Measurements from ENCODE around the gene HSPB8.

HSPB8 gene

DNA sequence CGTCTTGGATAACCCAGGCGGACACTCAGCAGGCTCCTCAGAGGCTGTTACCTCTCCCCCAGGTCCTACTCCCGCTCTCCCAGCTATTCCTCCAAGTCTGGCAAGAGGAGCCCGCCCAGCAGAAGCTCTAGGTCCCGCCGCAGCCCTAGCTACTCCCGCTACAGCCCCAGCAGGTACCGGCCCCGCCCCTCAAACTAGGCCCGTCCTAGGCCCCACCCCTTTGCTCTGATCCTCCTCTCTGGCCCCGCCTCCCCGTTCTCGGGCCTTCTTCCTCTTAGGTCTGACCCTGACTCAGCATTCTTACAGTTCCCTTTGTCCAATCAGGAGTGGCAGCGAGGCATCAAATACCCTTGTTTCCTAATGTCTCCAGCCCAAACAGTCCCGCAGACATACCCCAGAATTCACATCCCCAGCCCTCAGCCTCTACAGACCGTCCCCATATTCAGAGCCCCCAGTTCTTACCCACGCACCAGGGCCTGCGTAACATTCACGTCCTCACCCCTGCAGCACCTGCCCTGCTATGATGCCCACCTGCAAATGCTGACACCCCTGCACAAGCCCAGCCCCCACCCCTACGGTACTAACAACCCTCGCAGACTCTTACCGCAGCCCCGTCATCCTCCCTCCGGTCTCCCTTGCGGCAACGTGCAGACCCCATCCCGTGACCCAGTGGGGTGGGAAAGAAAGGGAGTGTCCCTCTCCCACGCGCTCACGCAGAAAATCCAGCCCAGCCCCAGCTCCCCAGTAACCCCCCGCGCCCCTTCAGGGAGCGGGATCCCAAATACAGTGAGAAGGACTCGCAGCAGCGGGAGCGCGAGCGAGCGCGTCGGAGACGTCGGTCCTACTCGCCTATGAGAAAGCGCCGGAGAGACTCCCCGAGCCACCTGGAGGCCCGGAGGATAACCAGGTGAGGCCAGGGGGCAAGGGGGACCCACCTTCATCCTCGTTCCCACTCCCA lies 25.0 kb upstream of the HSPB8 start:
- no peak overlapping the region for H3K4me3 ChIP-seq (ENCODE audit: low read length)
- H3K27me3 ChIP-seq (replicated peaks; ENCODE audit: control insufficient read depth, insufficient read depth, low read length): peaks cover 12% of the 10 kb centered on the region
- no peak for DNase-seq (ENCODE audit: low read depth)

GRCh38 chr12:119154435-119154818 lies 24.3 kb upstream of the HSPB8 start:
- Histone ChIP-seq H3K27me3 (replicated peaks; ENCODE audit: control insufficient read depth, insufficient read depth, low read length) (peaks cover 16% of the 10 kb centered on the region), H3K4me3 (ENCODE audit: low read length) (no peak overlapping the region), H3K36me3 (ENCODE audit: control insufficient read depth, insufficient read depth, low read length, severe bottlenecking) (no peaks in the 10 kb centered on the region), H3K9me3 (ENCODE audit: control insufficient read depth, low read length) (peaks cover 12% of the 10 kb centered on the region), H3K9ac (ENCODE audit: low read length) (no peak overlapping the region), H3K4me1 (ENCODE audit: control insufficient read depth, insufficient read depth, low read length) (no peaks in the 10 kb centered on the region)
- no peak for DNase-seq (ENCODE audit: low read depth)

More for the DNA sequence above, 25.0 kb upstream of the HSPB8 start:
- H3K4me1 ChIP-seq (ENCODE audit: control insufficient read depth, insufficient read depth, low read length): no peaks in the 10 kb centered on the region
- no peak overlapping the region for H3K9ac ChIP-seq (ENCODE audit: low read length)
- H3K36me3 ChIP-seq (ENCODE audit: control insufficient read depth, insufficient read depth, low read length, severe bottlenecking): no peaks in the 10 kb centered on the region
- H3K9me3 ChIP-seq (ENCODE audit: control insufficient read depth, low read length): peaks cover 12% of the 10 kb centered on the region

- Histone ChIP-seq H3K9me3 (ENCODE audit: control insufficient read depth, low read length) (peaks cover 5% of the 10 kb centered on the region), H3K4me3 (ENCODE audit: low read length) (no peak overlapping the region), H3K27me3 (replicated peaks; ENCODE audit: control insufficient read depth, insufficient read depth, low read length) (peaks cover 18% of the 10 kb centered on the region), H3K36me3 (ENCODE audit: control insufficient read depth, insufficient read depth, low read length, severe bottlenecking) (no peaks in the 10 kb centered on the region), H3K9ac (ENCODE audit: low read length) (no peak overlapping the region), H3K4me1 (ENCODE audit: control insufficient read depth, insufficient read depth, low read length) (no peaks in the 10 kb centered on the region)
- DNase-seq (ENCODE audit: low read depth): no peak
These were observed 22.2 kb upstream of the HSPB8 start for GRCh38 chr12:119156401-119157044.

DNA sequence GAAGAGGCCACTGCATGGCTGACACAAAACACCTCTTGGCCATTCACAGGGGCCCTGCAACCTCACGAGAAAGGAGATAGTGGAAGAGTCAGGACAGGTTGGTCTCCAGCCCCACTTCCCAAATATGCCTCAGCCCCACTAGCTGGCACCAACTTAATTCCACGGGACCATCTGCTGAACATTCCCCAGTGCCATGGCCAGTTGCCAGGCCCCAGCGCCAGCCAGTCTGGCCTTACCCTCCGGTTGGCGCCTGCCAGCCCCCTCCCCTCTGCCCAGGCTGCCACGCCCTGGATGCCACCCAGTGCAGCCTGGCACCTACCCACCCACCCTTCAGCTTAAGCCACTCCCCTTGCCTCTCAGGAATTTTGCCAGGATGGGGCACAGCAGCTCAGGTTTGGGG lies 21.2 kb upstream of the HSPB8 start:
- Histone ChIP-seq H3K9me3 (ENCODE audit: control insufficient read depth, low read length) (no peaks in the 10 kb centered on the region), H3K36me3 (ENCODE audit: control insufficient read depth, insufficient read depth, low read length, severe bottlenecking) (no peaks in the 10 kb centered on the region), H3K27me3 (replicated peaks; ENCODE audit: control insufficient read depth, insufficient read depth, low read length) (peaks cover 23% of the 10 kb centered on the region), H3K4me1 (ENCODE audit: control insufficient read depth, insufficient read depth, low read length) (no peaks in the 10 kb centered on the region), H3K9ac (ENCODE audit: low read length) (no peak overlapping the region), H3K4me3 (ENCODE audit: low read length) (no peak overlapping the region)
- DNase-seq (ENCODE audit: low read depth): no peak

DNA sequence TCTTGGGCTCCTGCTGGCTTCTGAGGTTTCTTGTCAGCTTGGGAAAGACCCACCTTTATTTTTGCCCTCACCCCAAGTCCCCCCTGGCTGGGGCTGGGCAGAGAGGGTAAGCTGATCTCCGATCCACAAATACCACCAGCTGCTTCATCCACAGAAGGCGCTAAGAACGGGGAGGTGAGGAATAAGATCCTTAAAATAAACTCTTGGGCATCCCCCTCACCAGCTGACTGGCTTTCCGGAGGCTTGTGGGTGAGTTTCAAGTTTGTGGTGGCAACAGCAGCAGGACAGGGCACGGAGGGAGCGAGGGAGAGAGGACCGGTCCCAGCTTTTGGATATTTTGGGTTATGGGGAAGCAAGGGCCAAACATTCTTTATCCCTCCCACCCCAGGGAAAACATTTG lies 20.8 kb upstream of the HSPB8 start:
- no peak for DNase-seq (ENCODE audit: low read depth)
- no peak overlapping the region for H3K9ac ChIP-seq (ENCODE audit: low read length)
- no peaks in the 10 kb centered on the region for H3K9me3 ChIP-seq (ENCODE audit: control insufficient read depth, low read length)
- H3K4me3 ChIP-seq (ENCODE audit: low read length): no peak overlapping the region
- no peaks in the 10 kb centered on the region for H3K36me3 ChIP-seq (ENCODE audit: control insufficient read depth, insufficient read depth, low read length, severe bottlenecking)
- no peaks in the 10 kb centered on the region for H3K4me1 ChIP-seq (ENCODE audit: control insufficient read depth, insufficient read depth, low read length)
- H3K27me3 ChIP-seq (replicated peaks; ENCODE audit: control insufficient read depth, insufficient read depth, low read length): peaks cover 20% of the 10 kb centered on the region

DNA sequence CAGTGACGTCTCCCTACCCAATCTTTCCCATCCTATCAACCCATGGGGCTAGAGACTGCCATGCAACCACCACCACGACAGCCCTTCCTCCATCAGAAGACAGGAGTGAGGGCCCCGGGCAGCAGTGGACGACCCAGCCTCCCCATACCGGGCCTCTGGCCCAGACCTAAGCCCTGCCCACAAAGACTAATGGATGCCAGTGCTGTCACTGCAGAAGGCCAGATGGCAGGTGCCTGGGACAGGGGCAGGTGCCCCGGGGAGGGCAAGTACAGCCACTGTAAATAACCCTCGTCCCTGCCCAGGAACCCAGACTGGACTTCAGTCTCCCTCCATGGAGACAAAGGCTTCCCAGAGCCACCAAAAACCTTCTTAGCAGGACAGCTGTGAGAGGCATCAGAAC lies 20.3 kb upstream of the HSPB8 start:
- Histone ChIP-seq H3K36me3 (ENCODE audit: control insufficient read depth, insufficient read depth, low read length, severe bottlenecking) (no peaks in the 10 kb centered on the region), H3K27me3 (replicated peaks; ENCODE audit: control insufficient read depth, insufficient read depth, low read length) (peaks cover 16% of the 10 kb centered on the region), H3K4me3 (ENCODE audit: low read length) (no peak overlapping the region), H3K9me3 (ENCODE audit: control insufficient read depth, low read length) (no peaks in the 10 kb centered on the region), H3K9ac (ENCODE audit: low read length) (no peak overlapping the region), H3K4me1 (ENCODE audit: control insufficient read depth, insufficient read depth, low read length) (no peaks in the 10 kb centered on the region)
- DNase-seq (ENCODE audit: low read depth): no peak

DNA sequence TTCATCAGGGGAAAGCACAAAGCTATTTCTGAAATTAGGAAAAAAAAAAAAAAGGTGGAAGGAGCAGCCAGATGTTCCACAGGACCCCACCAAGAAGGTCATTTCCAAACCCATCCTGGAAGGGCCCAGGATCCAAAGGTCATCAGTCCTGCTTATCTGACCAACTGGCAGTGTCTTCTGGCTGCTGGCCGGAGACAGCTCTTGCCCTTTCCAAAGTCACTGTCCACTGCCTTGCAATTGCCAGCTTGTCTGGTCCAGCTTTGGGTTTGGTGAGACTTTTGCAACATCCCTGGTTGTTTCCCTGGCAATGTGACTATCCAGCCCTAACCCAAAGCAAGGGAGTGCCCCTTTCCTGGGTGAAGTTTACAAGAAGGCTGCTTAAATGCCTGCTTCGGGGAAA lies 18.9 kb upstream of the HSPB8 start:
- Histone ChIP-seq H3K9me3 (ENCODE audit: control insufficient read depth, low read length) (no peaks in the 10 kb centered on the region), H3K9ac (ENCODE audit: low read length) (no peak overlapping the region), H3K27me3 (replicated peaks; ENCODE audit: control insufficient read depth, insufficient read depth, low read length) (peaks cover 16% of the 10 kb centered on the region), H3K36me3 (ENCODE audit: control insufficient read depth, insufficient read depth, low read length, severe bottlenecking) (no peaks in the 10 kb centered on the region), H3K4me1 (ENCODE audit: control insufficient read depth, insufficient read depth, low read length) (no peaks in the 10 kb centered on the region), H3K4me3 (ENCODE audit: low read length) (no peak overlapping the region)
- DNase-seq (ENCODE audit: low read depth): no peak

GRCh38 chr12:119167902-119168301 lies 10.8 kb upstream of the HSPB8 start:
- no peak for DNase-seq (ENCODE audit: low read depth)
- Histone ChIP-seq H3K9me3 (ENCODE audit: control insufficient read depth, low read length) (peaks cover 8% of the 10 kb centered on the region), H3K36me3 (ENCODE audit: control insufficient read depth, insufficient read depth, low read length, severe bottlenecking) (no peaks in the 10 kb centered on the region), H3K9ac (ENCODE audit: low read length) (no peak overlapping the region), H3K27me3 (replicated peaks; ENCODE audit: control insufficient read depth, insufficient read depth, low read length) (peaks cover 24% of the 10 kb centered on the region), H3K4me3 (ENCODE audit: low read length) (no peak overlapping the region), H3K4me1 (ENCODE audit: control insufficient read depth, insufficient read depth, low read length) (no peaks in the 10 kb centered on the region)

DNA sequence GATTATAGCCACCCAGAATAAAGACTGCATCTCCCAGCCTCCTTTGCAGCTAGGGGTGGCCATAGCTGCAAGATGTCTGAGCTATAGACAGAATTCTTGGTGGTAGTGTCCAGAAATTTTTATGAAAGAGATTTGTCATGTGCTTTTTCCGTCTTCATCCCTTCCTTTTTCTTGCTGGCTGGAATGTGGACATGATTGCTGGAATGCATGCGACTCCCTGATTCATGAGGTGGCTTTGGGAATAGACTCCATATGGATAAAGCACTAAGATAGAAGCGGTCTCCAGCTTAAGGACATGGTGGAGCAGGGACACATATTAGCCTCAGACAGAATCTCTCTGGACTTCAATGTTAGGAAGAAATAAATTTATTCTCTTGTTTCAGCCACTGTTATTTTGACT lies 10.0 kb upstream of the HSPB8 start:
- Histone ChIP-seq H3K4me1 (ENCODE audit: control insufficient read depth, insufficient read depth, low read length) (no peaks in the 10 kb centered on the region), H3K36me3 (ENCODE audit: control insufficient read depth, insufficient read depth, low read length, severe bottlenecking) (no peaks in the 10 kb centered on the region), H3K9me3 (ENCODE audit: control insufficient read depth, low read length) (peaks cover 8% of the 10 kb centered on the region), H3K9ac (ENCODE audit: low read length) (no peak overlapping the region), H3K27me3 (replicated peaks; ENCODE audit: control insufficient read depth, insufficient read depth, low read length) (peaks cover 30% of the 10 kb centered on the region), H3K4me3 (ENCODE audit: low read length) (no peak overlapping the region)
- no peak for DNase-seq (ENCODE audit: low read depth)

- DNase-seq (ENCODE audit: low read depth): no peak
- H3K4me3 ChIP-seq (ENCODE audit: low read length): no peak overlapping the region
- H3K36me3 ChIP-seq (ENCODE audit: control insufficient read depth, insufficient read depth, low read length, severe bottlenecking): no peaks in the 10 kb centered on the region
- H3K4me1 ChIP-seq (ENCODE audit: control insufficient read depth, insufficient read depth, low read length): no peaks in the 10 kb centered on the region
- peaks cover 34% of the 10 kb centered on the region for H3K27me3 ChIP-seq (replicated peaks; ENCODE audit: control insufficient read depth, insufficient read depth, low read length)
- peaks cover 8% of the 10 kb centered on the region for H3K9me3 ChIP-seq (ENCODE audit: control insufficient read depth, low read length)
- no peak overlapping the region for H3K9ac ChIP-seq (ENCODE audit: low read length)
These were observed 9.6 kb upstream of the HSPB8 start for GRCh38 chr12:119169150-119169549.

DNA sequence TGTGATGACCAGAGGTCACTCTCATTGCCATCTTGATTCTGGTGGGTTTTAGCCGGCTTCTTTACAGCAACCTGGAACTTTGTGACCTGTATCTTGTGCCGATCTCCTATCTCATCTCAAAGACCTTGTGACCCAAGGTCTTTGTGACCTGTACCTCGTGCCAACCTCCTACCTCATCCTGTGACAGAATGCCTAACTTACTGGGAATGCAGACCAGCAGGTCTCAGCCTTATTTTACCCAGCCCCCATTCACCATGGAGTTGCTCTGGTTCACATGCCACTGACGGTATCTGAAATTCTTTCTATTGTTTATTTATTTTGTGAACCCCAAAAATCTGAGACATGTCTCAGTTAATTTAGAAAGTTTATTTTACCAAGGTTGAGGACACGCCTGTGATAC lies 7.4 kb upstream of the HSPB8 start:
- Histone ChIP-seq H3K9me3 (ENCODE audit: control insufficient read depth, low read length) (peaks cover 8% of the 10 kb centered on the region), H3K4me3 (ENCODE audit: low read length) (no peak overlapping the region)
- no peak for DNase-seq (ENCODE audit: low read depth)

More for the DNA sequence above, 7.4 kb upstream of the HSPB8 start:
- Histone ChIP-seq H3K27me3 (replicated peaks; ENCODE audit: control insufficient read depth, insufficient read depth, low read length) (peaks cover 26% of the 10 kb centered on the region), H3K9ac (ENCODE audit: low read length) (no peak overlapping the region), H3K4me1 (ENCODE audit: control insufficient read depth, insufficient read depth, low read length) (peaks cover 4% of the 10 kb centered on the region), H3K36me3 (ENCODE audit: control insufficient read depth, insufficient read depth, low read length, severe bottlenecking) (no peaks in the 10 kb centered on the region)
